Cardiac atrium fibroblast (primary cell): ENCODE measurements around the gene TIPRL. TPM values are rescaled to one million over a fixed set of nuclear protein-coding genes. Genes with fewer than 3 reads are reported as not detected.

Experiments
- total RNA-seq: library from RNA; depleted of rRNA; stranded (reverse); fragments of >200 nt; gene quantifications from 2 replicates; pipeline ENCODE4 v1.2.3, GENCODE V29; 2015

The TIPRL gene
- 22.6 and 29.6 TPM in 2 replicates for total RNA-seq

DNA sequence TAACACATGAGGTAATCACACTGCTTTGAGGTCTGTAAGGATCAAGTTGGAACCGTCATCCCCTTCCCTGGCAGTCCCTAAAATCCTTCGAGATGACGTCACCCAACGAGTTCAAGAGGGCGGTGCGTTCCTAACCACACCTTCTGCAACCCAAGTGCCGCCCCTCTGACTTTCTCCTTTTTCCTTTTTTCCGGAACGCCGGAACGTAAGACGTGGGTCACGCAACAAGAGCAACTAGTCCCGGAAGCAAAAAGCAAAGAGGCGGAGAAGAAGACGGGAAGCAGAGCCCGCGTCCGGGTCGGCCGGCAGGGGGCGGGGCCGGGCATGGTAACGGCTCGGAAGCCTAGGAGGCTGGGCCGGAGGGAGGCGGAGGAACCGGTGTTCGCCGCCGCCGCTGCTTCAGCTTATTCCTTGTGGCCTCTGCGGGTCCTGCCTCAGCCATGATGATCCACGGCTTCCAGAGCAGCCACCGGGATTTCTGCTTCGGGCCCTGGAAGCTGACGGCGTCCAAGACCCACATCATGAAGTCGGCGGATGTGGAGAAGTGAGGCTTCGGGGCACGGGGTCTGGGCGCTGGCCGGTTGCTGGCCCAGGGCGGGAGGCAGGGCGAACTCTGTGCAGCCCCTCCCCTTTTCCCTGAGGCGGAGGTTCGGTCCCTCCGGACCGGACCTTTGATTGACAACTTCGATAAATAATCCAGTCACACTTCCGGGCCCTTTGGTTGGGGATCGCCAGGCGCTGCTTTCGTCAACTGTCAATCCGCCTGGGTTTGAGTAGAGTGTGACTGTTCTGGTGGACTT is at the start of gene TIPRL:
TIPRL (plus strand) TSS at position 325 of the 800 bp plus-strand sequence; CDS start at position 441, 116 bp downstream.

DNA sequence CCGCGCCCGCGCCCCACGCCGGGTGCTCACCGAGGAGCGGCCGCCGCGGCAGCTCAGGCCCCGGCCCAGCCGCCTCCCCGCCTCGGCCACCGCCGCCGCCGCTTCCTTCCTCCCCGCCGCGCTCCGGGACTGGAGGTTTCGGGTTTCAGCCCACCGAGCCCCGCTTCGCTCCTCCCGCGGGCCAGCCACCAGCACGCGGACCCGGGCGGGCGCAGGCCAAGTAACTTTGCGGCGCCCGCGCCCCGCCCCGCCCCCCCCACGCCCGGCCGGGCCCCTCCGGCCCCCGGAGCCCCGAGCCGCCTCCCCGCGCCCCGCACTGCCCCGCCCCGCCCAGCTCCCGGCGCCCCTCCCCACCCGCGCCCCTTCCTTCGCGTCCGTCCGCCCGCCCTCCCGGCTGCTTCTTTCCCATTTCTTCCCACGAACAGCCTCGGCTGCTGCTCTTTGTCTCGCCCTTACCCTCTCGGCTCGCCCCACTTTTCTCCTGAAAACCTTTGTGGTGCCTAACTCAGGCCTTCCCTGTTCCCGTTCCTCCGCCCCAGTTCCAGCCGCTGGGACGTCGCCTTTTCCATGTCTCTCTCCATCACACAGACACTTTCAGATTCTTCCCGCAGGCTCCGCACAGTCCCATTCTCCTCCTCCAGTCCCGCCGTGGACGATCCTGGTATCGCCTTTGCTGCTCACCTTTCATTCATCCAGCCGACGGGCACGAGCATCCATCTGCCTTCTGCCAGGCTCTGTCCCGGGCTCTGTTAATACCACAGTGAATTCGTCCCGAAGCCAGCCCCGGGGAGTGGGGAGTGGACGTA is 41.9 kb upstream of the TIPRL start, which contains the start of gene GPR161:
GPR161 (minus strand) TSS at position 222 of the 806 bp plus-strand sequence. CDS start 32,080 bp downstream, outside the sequence.

DNA sequence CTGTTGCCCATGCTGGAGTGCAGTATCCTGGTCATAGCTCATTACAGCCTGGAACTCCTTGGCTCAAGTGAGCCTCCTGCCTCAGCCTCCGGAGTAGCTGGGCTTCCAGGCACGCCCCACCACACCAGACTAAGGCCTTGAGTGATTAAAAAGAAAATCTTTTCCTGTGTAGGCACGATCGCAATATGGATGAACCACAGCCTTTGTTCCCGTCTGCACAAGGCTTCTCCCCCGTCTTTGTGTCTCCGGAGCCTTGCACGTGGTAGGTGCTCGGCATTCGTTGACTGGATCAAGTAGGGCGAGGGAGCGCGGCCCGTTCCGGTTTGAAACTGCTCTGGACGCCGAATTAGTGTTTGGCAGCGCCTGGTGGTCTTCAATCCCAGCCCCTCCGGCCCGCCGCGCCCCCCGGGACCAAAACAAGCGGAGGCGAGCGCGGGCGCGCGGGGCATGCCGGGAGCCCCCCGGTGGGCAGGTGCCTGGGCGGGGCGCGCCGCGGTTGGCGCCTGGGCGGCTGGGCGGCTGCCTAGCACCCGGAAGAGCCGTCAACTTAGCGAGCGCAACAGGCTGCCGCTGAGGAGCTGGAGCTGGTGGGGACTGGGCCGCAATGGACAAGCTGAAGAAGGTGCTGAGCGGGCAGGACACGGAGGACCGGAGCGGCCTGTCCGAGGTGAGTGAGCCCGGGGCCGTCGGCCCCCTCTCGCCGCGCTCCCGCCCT is 46.9 kb downstream of the TIPRL start, which contains the start of gene SFT2D2:
SFT2D2 (plus strand) TSS at position 529 of the 715 bp plus-strand sequence; CDS start at position 605, 76 bp downstream.

Other genes starting within 250 kb of the TIPRL start
- gene DCAF6, start 242.3 kb upstream of the TIPRL start, total RNA-seq, result 52.2 and 52.5 TPM in 2 replicates
- gene MPC2, start 241.9 kb upstream of the TIPRL start, total RNA-seq, result 50.4 and 60.5 TPM in 2 replicates
- 5.8 and 10.5 TPM in 2 replicates for gene GPR161, start 42.0 kb upstream of the TIPRL start, total RNA-seq
- gene SFT2D2, start 47.0 kb downstream of the TIPRL start, total RNA-seq, result 23.5 and 28.2 TPM in 2 replicates
- gene TBX19, start 101.9 kb downstream of the TIPRL start, total RNA-seq, result 0.32 and 0.90 TPM in 2 replicates